H1 (cell line): ENCODE data around the gene CAPN14.

Experiments used
- CEBPB ChIP-seq: IDR thresholded peaks from 2 replicates; pipeline ENCODE4 v1.6.1; 2012; ENCODE audit warnings: low read depth, low read length
- CTCF ChIP-seq, 3 experiments: IDR thresholded peaks; 1 replicate in 2 of 3; 2 replicates in 1 of 3; pipeline versions ENCODE4 v1.5.1 to v1.6.1; 2011; ENCODE audit warnings: low read length in 3 of 3, mild to moderate bottlenecking in 3 of 3, inconsistent platforms in 2 of 3, low read depth in 1 of 3, moderate library complexity in 1 of 3; ENCODE audit not compliant: insufficient read depth in 1 of 3; ENCODE audit errors: control extremely low read depth in 1 of 3
- JUN ChIP-seq: IDR thresholded peaks from 2 replicates; pipeline ENCODE4 v1.6.1; 2011; ENCODE audit warnings: low read depth, mild to moderate bottlenecking, improper control_type of control experiment, low read length
- KDM5A ChIP-seq: fragments of 200-600 bp; IDR thresholded peaks from 2 replicates; pipeline ENCODE4 v1.7.1; 2012; ENCODE audit warnings: mild to moderate bottlenecking, low read length, inconsistent platforms, mixed read lengths
- SIN3A ChIP-seq, 2 experiments: IDR thresholded peaks in 1 of 2; conservative IDR thresholded peaks in 1 of 2; 2 replicates each; pipeline ENCODE4 v1.6.1; 2011 to 2012; ENCODE audit warnings: low read length in 2 of 2, improper control_type of control experiment in 1 of 2, low read depth in 1 of 2, mild to moderate bottlenecking in 1 of 2
- TAF1 ChIP-seq: IDR thresholded peaks from 2 replicates; pipeline ENCODE4 v1.6.1; 2011; ENCODE audit warnings: mild to moderate bottlenecking, low read depth, low read length

GRCh38 chr2:31230751-31231150 lies 13.4 kb upstream of the CAPN14 start:
- TF ChIP-seq KDM5A, result no peak
- TF ChIP-seq CEBPB, result no peak
- no peak for TF ChIP-seq JUN
- no peak for TF ChIP-seq TAF1
- no peak for TF ChIP-seq CTCF (IDR thresholded peaks at IDR 0.05; ENCODE audit: control extremely low read depth in 1 of 3, insufficient read depth in 1 of 3, low read depth in 1 of 3, low read length in 3 of 3)
- TF ChIP-seq SIN3A (conservative IDR thresholded peaks at IDR 0.05 in 1 of 2, IDR thresholded peaks at IDR 0.05 in 1 of 2; ENCODE audit: low read depth in 1 of 2, low read length in 2 of 2), result no peak
